Activated naive CD4-positive, alpha-beta T cell treated with anti-CD3 and anti-CD28 coated beads, Interleukin-2, amount 10 ng/mL, durations not matched to agents 7 days and 5 days (primary cell): ENCODE results near the gene INAFM1.

Source experiments
- CTCF ChIA-PET: fragments of 350-600 bp; sonication (Branson Sonifier 250); formaldehyde crosslinking; loops from one replicate; lab custom pipeline; 2021; ENCODE audit warnings: antibody characterized with exemption; lab: Charles Lee
- DNase-seq: peaks from one replicate; pipeline ENCODE4 v3.0.0-alpha.2; 2020
- H3K27ac Mint-ChIP-seq: one replicate; pipeline ENCODE4 v1.8.0; 2021; ENCODE audit warnings: mild to moderate bottlenecking, moderate library complexity, mixed read lengths
- H3K27me3 Mint-ChIP-seq: one replicate; pipeline ENCODE4 v1.8.0; 2021; ENCODE audit warnings: mild to moderate bottlenecking, mixed read lengths
- H3K36me3 Mint-ChIP-seq: one replicate; pipeline ENCODE4 v1.8.0; 2021; ENCODE audit warnings: mixed read lengths
- H3K4me1 Mint-ChIP-seq: one replicate; pipeline ENCODE4 v1.8.0; 2021; ENCODE audit warnings: mixed read lengths
- H3K4me3 Mint-ChIP-seq: one replicate; pipeline ENCODE4 v1.8.0; 2021; ENCODE audit warnings: mild to moderate bottlenecking, moderate library complexity, mixed read lengths
- H3K9me3 Mint-ChIP-seq: one replicate; pipeline ENCODE4 v1.8.0; 2021; ENCODE audit warnings: mixed read lengths

The INAFM1 gene

DNA sequence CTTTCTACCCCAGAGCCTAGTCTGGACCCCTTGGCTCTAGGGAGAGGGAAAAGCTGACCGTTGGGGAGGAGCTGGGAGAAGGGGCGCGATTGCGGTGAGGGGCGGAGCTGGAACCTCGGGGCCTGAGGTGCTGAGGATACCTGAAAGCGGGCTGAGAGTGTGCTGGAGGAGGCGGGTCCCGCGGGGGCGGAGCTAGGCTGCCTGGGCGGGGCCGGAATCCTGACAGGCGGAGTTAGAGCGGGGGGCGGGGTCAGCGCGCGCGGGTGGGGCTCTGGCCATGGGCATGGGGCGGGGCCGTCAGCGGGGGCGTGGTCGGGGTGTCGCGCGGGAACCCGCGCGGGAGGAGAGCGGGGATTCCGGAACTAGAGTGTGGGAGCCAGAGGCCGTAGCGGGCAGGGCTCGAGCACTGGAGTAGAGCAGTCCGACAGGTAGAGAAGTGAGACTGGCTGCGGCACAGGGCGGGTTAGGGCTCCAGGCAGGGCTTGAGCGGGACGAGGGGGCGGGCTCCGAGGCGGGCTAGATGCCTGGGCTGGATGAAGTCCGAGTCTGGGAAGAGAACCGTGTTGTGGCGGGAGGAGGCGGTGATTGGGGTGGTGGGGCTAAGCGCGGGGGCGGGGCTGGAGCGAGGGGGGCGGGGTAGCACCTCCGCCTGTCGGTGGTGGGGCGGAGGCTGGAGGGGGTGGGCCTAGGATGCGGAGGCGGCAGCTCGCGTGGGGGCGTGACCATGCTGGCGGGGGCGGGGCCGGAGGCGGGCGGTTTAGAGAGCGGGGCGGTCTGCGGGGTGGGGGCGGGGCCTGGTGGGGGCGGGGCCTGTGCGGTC is at the start of gene INAFM1:
Gene INAFM1, plus strand, starts transcription at position 815 of the 820 bp plus-strand sequence. CDS start 35 bp downstream, outside the sequence.
- Mint-ChIP-seq H3K4me1 (peaks cover 32% of the 10 kb centered on the region), H3K4me3 (peak within 1 kb of the TSS; percentile 95), H3K9me3 (no peaks in the 10 kb centered on the region), H3K27ac (peak within 1 kb of the TSS; percentile 99), H3K27me3 (no peaks in the 10 kb centered on the region), H3K36me3 (peaks cover 29% of the 10 kb centered on the region)
- CTCF ChIA-PET = interaction anchor here (1.2 to 2.3 kb wide), 6 partner anchors 11 to 162 kb away, joined by 3 to 6 read pairs (median 4); partner anchors contain the start of genes CCDC9 and DHX34
- DNase-seq = peak; percentile 99

DNA sequence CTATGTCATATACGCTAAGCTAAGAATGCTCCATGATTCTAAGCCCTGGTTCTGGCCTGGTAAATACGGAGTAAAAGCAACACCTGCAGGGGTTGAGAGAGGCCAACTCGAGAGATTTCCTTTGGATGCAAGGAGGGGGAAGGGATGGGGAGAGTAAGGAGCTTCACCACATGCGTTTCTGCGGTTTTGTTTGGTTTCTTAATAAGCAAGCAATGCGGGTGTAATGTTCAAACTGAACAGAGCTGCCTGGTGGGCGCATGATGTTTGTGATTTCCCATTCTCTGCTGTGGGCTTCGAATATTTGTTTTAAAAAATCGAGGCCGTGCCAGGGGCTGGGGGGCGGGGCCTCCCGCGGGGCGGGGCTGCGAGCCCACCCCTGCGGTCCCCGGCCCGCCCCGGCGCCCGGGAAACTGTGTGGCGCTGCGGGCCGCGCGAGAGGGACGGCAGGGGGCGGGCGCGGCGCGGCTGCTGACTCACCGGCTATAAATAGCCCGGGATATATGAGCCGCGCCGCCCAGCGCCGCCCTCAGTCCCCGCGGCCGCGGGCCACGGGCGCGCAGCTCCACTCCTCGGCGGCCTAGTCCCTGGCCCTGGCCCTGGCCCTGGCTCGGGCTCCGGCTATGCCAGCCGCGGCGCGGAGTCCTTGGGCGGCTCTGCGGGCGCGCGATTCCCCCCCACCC is 48.8 kb upstream of the INAFM1 start:
- Mint-ChIP-seq H3K4me3 (peak overlapping the region; percentile 74), H3K27me3 (peaks cover 8% of the 10 kb centered on the region), H3K36me3 (peaks cover 12% of the 10 kb centered on the region), H3K4me1 (peaks cover 20% of the 10 kb centered on the region), H3K9me3 (no peaks in the 10 kb centered on the region), H3K27ac (peak overlapping the region; percentile 85)
- DNase-seq = peak; percentile 87
- CTCF ChIA-PET = interaction anchor here (1.0 to 4.3 kb wide), 9 partner anchors 9 to 80 kb away, joined by 3 to 57 read pairs (median 6); partner anchors contain the start of gene CCDC9

- Mint-ChIP-seq H3K9me3 (no peaks in the 10 kb centered on the region), H3K4me3 (peak overlapping the region; percentile 74), H3K27ac (peak overlapping the region; percentile 91), H3K27me3 (peaks cover 8% of the 10 kb centered on the region), H3K36me3 (peaks cover 11% of the 10 kb centered on the region), H3K4me1 (peaks cover 24% of the 10 kb centered on the region)
- CTCF ChIA-PET = interaction anchor here (0.5 to 4.3 kb wide), 9 partner anchors 14 to 831 kb away, joined by 3 to 57 read pairs (median 6); partner anchors contain the start of gene CCDC9
- peak; percentile 81 for DNase-seq
Measured at GRCh38 chr19:47226426-47227351, 48.0 kb upstream of the INAFM1 start.

- DNase-seq = peak; percentile 74
- no peaks in the 10 kb centered on the region for H3K9me3 Mint-ChIP-seq
- H3K27ac Mint-ChIP-seq = peak overlapping the region; percentile 91
- H3K4me1 Mint-ChIP-seq = peaks cover 33% of the 10 kb centered on the region
- peaks cover 8% of the 10 kb centered on the region for H3K36me3 Mint-ChIP-seq
- peaks cover 8% of the 10 kb centered on the region for H3K27me3 Mint-ChIP-seq
- peak overlapping the region; percentile 74 for H3K4me3 Mint-ChIP-seq
- CTCF ChIA-PET = interaction anchor here (2.4 to 4.3 kb wide), 3 partner anchors 16 to 41 kb away, joined by 8 to 57 read pairs (median 25); no protein-coding TSS in a partner anchor
Measured at GRCh38 chr19:47227352-47228167, 47.1 kb upstream of the INAFM1 start.

- H3K4me1 Mint-ChIP-seq = peaks cover 37% of the 10 kb centered on the region
- DNase-seq = peak; percentile 66
Measured at GRCh38 chr19:47228168-47228936, 46.3 kb upstream of the INAFM1 start.

GRCh38 chr19:47228937-47229675 is 45.6 kb upstream of the INAFM1 start:
- Mint-ChIP-seq H3K4me3 (no peak overlapping the region), H3K36me3 (peaks cover 6% of the 10 kb centered on the region), H3K27ac (no peak overlapping the region), H3K4me1 (peaks cover 37% of the 10 kb centered on the region), H3K27me3 (peaks cover 8% of the 10 kb centered on the region), H3K9me3 (no peaks in the 10 kb centered on the region)
- CTCF ChIA-PET = interaction anchor here (0.9 to 1.8 kb wide), 3 partner anchors 15 to 19 kb away, joined by 4 to 9 read pairs (median 5); no protein-coding TSS in a partner anchor
- peak; percentile 62 for DNase-seq

More at GRCh38 chr19:47228168-47228936, 46.3 kb upstream of the INAFM1 start:
- H3K27me3 Mint-ChIP-seq = peaks cover 8% of the 10 kb centered on the region
- H3K27ac Mint-ChIP-seq = no peak overlapping the region
- peaks cover 8% of the 10 kb centered on the region for H3K36me3 Mint-ChIP-seq
- peak overlapping the region; percentile 74 for H3K4me3 Mint-ChIP-seq
- no peaks in the 10 kb centered on the region for H3K9me3 Mint-ChIP-seq
- CTCF ChIA-PET = interaction anchor here (1.8 kb wide), 2 partner anchors 18 kb away, joined by 5 to 9 read pairs; no protein-coding TSS in a partner anchor

- Mint-ChIP-seq H3K27ac (no peak overlapping the region), H3K9me3 (no peaks in the 10 kb centered on the region), H3K4me3 (no peak overlapping the region), H3K4me1 (peaks cover 37% of the 10 kb centered on the region), H3K27me3 (peaks cover 11% of the 10 kb centered on the region), H3K36me3 (peaks cover 6% of the 10 kb centered on the region)
- CTCF ChIA-PET = interaction anchor here (0.9 to 1.8 kb wide), 3 partner anchors 14 to 19 kb away, joined by 4 to 9 read pairs (median 5); no protein-coding TSS in a partner anchor
- peak; percentile 37 for DNase-seq
Measured at GRCh38 chr19:47229676-47230053, 45.0 kb upstream of the INAFM1 start.

DNA sequence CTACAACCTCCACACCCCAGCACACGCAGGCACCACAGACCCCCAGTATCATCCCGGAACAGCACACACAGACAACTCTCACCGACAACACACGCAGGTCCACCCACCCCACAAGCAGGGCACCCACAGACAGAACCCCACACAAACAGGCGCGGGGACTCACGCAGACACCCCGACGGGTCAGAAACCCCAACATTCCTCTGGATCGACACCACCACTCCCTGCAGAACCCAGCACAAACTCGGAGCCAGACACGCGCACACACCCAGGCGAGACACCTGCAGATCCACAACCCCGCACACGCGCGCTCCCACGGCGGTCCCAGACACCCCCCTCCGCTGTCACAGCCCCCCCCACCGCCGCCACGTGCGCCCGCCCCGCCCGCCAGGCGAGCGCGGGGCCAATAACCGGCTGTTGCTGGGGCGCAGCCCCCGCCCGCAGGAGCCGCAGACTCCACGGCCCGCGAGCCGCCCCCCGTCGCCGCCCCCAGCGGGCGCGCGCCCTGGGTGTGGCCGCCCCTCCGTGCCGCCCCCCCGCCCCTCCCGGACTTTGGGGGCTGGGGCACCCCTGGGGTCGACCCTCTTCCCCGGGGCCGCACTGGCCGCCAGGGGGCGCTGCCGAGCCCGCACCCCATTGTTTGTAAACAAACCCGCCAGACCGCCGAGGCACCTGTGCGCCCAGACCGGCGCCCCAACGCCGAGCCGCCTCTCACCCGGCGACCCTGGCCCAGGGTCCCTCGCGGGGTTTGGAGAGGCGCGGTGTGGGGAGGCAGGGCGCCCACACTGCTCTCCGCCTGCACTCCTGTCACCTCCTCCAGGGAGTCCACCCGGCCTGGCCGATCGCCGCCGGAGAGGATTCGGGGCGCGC is 44.4 kb upstream of the INAFM1 start:
- Mint-ChIP-seq H3K36me3 (peaks cover 5% of the 10 kb centered on the region), H3K27me3 (peaks cover 12% of the 10 kb centered on the region), H3K9me3 (no peaks in the 10 kb centered on the region), H3K4me3 (peak overlapping the region; percentile 45), H3K4me1 (peaks cover 36% of the 10 kb centered on the region), H3K27ac (no peak overlapping the region)
- CTCF ChIA-PET = interaction anchor here (1.8 kb wide), 2 partner anchors 16 to 20 kb away, joined by 5 to 9 read pairs; no protein-coding TSS in a partner anchor
- peak; percentile 87 for DNase-seq

DNA sequence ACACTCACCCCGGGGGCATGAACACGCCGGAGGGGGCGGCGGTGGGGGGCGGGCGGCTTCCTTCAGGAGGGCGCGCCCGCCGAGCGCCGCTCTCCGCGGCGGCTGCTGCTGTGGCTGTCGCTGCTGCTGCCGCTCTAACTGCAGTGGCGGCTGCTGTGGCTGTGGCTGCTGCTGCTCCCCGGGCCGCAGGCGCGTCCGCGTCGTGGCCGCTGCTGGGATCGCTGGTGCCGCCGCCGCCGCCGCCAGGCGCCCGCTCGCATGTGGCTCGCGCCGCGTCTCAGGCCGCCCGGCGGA is 43.8 kb upstream of the INAFM1 start, which contains the start of gene BBC3:
Gene BBC3, minus strand, starts transcription at position 279 of the 294 bp plus-strand sequence. CDS start 2,768 bp downstream, outside the sequence.
- H3K36me3 Mint-ChIP-seq = no peaks in the 10 kb centered on the region
- DNase-seq = no peak
- H3K9me3 Mint-ChIP-seq = no peaks in the 10 kb centered on the region
- peaks cover 31% of the 10 kb centered on the region for H3K4me1 Mint-ChIP-seq
- H3K4me3 Mint-ChIP-seq = peak within 1 kb of the TSS; percentile 67
- CTCF ChIA-PET = no interaction called here
- H3K27me3 Mint-ChIP-seq = peaks cover 17% of the 10 kb centered on the region
- peak within 1 kb of the TSS; percentile 76 for H3K27ac Mint-ChIP-seq

- H3K4me1 Mint-ChIP-seq = peaks cover 31% of the 10 kb centered on the region
- peak overlapping the region; percentile 67 for H3K4me3 Mint-ChIP-seq
- no peaks in the 10 kb centered on the region for H3K36me3 Mint-ChIP-seq
- peak; percentile 94 for DNase-seq
- CTCF ChIA-PET = interaction anchor here (0.7 to 2.7 kb wide), 7 partner anchors 13 to 218 kb away, joined by 3 to 20 read pairs (median 3); no protein-coding TSS in a partner anchor
- H3K9me3 Mint-ChIP-seq = no peaks in the 10 kb centered on the region
- peaks cover 23% of the 10 kb centered on the region for H3K27me3 Mint-ChIP-seq
- H3K27ac Mint-ChIP-seq = peak overlapping the region; percentile 76
Measured at GRCh38 chr19:47231215-47232054, 43.2 kb upstream of the INAFM1 start.
